Stimulated activated naive CD8-positive, alpha-beta T cell treated with anti-CD3 and anti-CD28 coated beads, Interleukin-15, Interleukin-2, amounts not matched to agents 100 U/mL and 50 U/mL, for 24 hours (primary cell): ENCODE measurements around the gene TBC1D10A.

ENCODE experiments used
- ATAC-seq: fragments of 150-1000 bp; cut with Tn5 transposase; one replicate; pipeline ENCODE4 v1.10.0; 2021
- DNase-seq: peaks from one replicate; pipeline ENCODE4 v3.0.0; 2021

The TBC1D10A gene

GRCh38 chr22:30265823-30266444, 60.8 kb downstream of the TBC1D10A start:
- ATAC-seq (peak; percentile 72), DNase-seq (peak; percentile 89)

DNA sequence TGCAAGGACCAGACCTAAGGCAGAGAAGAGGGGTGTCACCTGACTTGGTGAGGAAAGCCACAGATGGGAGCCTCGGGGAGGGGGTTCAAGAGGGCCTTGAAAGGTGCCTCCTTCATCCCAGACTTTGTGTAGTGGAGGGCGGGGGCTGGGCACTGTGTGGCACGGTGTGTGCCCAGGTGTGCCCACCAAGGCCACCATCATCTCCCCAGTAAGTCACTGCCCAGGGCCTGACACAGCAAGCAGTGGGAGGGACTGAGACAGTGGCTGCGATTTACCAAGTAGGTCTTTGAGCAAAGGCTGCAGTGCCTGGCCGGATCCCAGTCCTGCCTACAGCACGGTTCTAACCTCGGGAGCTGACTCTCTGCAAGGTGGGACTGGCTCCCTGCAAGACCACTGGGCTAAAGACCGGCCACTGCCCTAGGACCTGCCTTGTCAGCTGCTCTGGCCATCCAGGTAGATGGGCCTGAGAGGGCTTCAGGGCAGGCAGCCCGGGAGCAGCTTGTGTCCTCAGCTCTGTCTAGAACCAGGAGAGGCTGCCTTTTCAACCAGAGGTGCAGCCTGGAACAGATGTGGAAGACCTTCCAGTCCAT, 61.5 kb downstream of the TBC1D10A start:
- DNase-seq, result no peak
- ATAC-seq, result no peak

DNA sequence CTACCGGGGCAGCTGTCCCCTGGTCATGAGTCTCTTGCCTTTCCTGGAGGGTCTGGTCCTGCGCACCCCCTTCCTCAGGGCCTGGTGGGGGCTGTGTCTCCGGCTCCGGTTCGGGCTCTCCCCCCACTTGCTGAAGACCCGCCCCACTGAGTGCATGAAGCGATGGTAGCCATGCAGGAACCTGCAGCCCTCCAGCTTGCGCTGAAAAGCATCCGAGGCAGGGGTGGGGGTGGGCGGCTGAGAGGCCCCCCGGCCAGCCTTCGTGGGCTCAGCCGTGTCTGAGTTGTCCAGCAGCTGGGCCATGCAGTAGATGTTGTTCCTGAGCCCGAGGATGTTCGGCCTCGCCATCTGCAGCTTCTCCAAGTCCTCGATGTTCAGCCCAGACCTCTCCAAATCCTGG, 62.9 kb downstream of the TBC1D10A start:
- no peak for ATAC-seq
- no peak for DNase-seq

GRCh38 chr22:30262917-30263741, 63.6 kb downstream of the TBC1D10A start:
- no peak for ATAC-seq
- DNase-seq, result peak; percentile 92

GRCh38 chr22:30262112-30262511, 64.6 kb downstream of the TBC1D10A start:
- no peak for ATAC-seq
- no peak for DNase-seq

GRCh38 chr22:30261134-30261533, 65.6 kb downstream of the TBC1D10A start:
- no peak for ATAC-seq
- DNase-seq, result no peak

- ATAC-seq, result no peak
- DNase-seq, result no peak
Observed at GRCh38 chr22:30260682-30261081, 66.1 kb downstream of the TBC1D10A start.

DNA sequence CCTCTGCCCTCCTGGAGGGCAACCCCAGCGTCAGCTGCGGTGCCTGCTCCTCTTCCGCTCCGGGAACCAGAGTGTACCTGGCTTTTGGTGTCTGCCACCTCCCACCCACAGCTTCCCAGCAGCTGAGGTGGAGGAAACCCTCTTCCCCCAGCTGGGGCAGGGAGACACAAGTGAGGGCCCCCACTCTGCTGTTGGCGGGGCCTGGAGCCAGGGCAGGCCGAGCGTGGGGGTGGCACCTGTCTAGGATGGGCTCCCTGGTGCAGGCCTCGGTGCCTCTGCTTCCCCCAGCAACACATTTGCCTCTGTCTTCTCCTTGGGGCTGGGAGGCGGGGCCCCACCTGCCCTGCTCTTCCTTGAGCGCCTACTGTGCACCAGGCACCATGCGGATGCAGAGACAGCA, 66.5 kb downstream of the TBC1D10A start:
- ATAC-seq, result no peak
- no peak for DNase-seq

- ATAC-seq (no peak), DNase-seq (no peak)
Observed at GRCh38 chr22:30254314-30254713, 72.4 kb downstream of the TBC1D10A start.

GRCh38 chr22:30253205-30253852, 73.4 kb downstream of the TBC1D10A start:
- no peak for ATAC-seq
- no peak for DNase-seq

- no peak for DNase-seq
- ATAC-seq, result no peak
Observed at GRCh38 chr22:30252411-30253204, 74.1 kb downstream of the TBC1D10A start.

- DNase-seq, result no peak
- no peak for ATAC-seq
Observed at GRCh38 chr22:30251711-30252110, 75.0 kb downstream of the TBC1D10A start.

GRCh38 chr22:30250661-30251267, 76.0 kb downstream of the TBC1D10A start:
- peak; percentile 60 for ATAC-seq

DNA sequence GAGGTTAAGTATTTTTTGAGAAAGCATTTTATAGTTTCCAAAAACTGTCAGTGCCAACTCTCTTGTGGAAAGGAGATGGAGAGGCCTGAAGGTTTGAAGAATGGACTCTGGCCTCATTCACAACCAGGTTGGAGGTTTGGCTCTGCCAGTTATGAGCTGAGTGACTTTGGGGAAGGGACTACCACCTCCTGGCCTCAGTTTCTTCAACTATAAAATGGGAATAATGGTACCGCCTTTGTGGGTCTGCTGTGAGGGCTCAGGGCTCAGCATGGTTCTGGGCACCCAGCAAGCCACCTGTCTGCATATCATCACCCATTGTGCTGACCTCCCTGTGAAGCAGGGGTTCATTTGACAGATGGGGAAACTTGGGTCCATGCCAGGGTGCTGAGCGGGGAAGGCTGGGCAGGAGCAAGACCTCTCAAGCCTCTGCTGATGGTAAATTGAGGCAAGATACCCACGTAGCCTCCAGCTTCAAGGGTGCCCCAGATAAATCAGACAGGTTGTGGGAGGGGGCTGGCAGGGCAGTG, 76.6 kb downstream of the TBC1D10A start:
- ATAC-seq (no peak), DNase-seq (no peak)

More at GRCh38 chr22:30250661-30251267, 76.0 kb downstream of the TBC1D10A start:
- DNase-seq, result peak; percentile 72

- no peak for ATAC-seq
- no peak for DNase-seq
Observed at GRCh38 chr22:30249049-30250038, 77.4 kb downstream of the TBC1D10A start.

- no peak for ATAC-seq
- no peak for DNase-seq
Observed at GRCh38 chr22:30248484-30248883, 78.3 kb downstream of the TBC1D10A start.

DNA sequence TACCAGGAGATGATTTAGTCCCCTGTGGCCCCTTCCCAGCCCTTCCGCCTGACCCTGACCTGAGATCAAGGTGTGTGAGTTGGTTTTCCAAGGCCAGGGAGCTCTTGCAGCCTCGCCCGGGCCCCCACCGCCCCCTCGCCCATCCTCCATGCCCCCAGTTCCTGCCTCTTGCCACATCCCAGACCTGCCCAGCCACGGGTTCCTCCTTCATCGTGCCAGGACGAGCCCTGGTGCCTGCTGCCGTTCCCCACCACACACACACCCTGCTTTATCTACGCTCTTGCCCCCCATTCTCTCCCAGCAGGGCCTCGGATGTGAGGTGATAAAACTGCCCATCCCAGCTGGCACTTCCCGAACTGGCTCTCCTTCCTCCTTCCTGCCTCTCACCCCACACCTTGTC, 78.8 kb downstream of the TBC1D10A start:
- DNase-seq (no peak), ATAC-seq (no peak)

DNA sequence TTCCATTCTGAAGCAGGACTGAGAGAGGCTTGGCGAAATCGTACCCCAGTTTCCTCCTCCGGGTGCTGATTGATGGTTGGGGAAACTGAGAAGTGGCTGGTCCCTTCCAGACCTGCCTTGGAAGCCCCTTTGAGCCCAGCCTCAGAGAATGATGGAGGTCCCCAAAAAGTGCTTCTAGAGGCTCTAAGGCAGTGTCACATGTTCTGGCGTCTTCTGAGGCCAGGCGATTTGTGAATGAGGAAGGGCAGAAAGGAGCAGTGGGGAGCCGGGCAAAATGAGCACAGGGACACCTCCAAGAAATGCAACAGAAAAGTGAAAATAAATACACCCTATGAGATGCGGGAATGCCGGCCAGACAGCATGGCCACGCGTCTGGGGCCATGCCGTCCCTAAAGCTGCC, 79.2 kb downstream of the TBC1D10A start:
- DNase-seq, result no peak
- ATAC-seq, result no peak

DNA sequence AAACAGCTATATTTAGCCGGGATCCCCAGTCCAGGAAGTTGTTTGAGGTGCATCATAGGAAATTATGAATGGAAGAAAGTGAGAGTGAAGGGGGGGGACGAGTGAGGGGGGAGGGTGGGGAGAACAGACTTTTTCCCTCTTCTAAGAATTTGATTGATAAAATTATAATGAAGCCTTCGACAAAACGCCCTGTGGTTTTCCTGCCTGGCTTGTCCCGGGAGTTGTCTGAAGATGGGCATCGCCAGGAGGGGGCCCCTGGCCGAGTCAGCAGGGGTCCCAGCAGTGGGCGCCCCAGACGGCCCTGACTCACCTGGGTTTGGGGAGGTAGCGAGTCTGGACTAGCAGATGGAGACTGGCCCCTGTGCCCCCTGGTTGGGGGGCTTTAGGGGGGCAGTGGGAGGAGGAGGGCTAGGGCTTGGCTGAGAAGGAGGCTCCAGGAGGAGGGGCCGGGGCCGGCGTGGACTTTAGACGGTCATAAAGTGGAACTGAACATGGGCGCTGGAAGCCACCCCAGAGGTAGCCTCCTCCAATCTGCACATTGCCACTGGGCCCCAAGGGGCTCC, 79.8 kb downstream of the TBC1D10A start:
- DNase-seq, result peak; percentile 45

More for the DNA sequence above, 79.8 kb downstream of the TBC1D10A start:
- ATAC-seq, result no peak
